DOHH2 (cell line): ENCODE results near the gene NDUFA5.

ENCODE experiments used
- H3F3A ChIP-seq: fragments of 200-600 bp; sonication (generic), shearing (Covaris generic); 2 replicates; pipeline ENCODE4 v1.6.0; 2016; ENCODE audit warnings: antibody characterized with exemption, mild to moderate bottlenecking; ENCODE audit not compliant: control insufficient read depth, insufficient read depth
- H3K27ac ChIP-seq: fragments of 200-600 bp; sonication (generic); 2 replicates; pipeline ENCODE4 v1.5.1; 2014; ENCODE audit warnings: low read depth, mild to moderate bottlenecking, low read length, moderate library complexity
- H3K27me3 ChIP-seq: fragments of 200-600 bp; sonication (generic); 2 replicates; pipeline ENCODE4 v1.6.1; 2014; ENCODE audit warnings: mild to moderate bottlenecking, low read length, mixed read lengths; ENCODE audit not compliant: control insufficient read depth
- H3K36me3 ChIP-seq: fragments of 200-600 bp; sonication (generic); 2 replicates; pipeline ENCODE4 v1.6.1; 2014; ENCODE audit warnings: mild to moderate bottlenecking, low read length, moderate library complexity, mixed read lengths; ENCODE audit not compliant: control insufficient read depth
- H3K4me1 ChIP-seq: fragments of 200-600 bp; sonication (generic); 2 replicates; pipeline ENCODE4 v1.6.1; 2014; ENCODE audit warnings: mild to moderate bottlenecking, low read length, mixed read lengths; ENCODE audit not compliant: control insufficient read depth
- H3K4me2 ChIP-seq: fragments of 200-600 bp; sonication (generic); 2 replicates; pipeline ENCODE4 v1.6.0; 2014; ENCODE audit warnings: mild to moderate bottlenecking, low read length, moderate library complexity
- H3K4me3 ChIP-seq: fragments of 200-600 bp; sonication (generic); 2 replicates; pipeline ENCODE4 v1.5.1; 2014; ENCODE audit warnings: mild to moderate bottlenecking, low read length, mixed read lengths
- H3K79me2 ChIP-seq: fragments of 200-600 bp; sonication (generic); 2 replicates; pipeline ENCODE4 v1.6.1; 2014; ENCODE audit warnings: mild to moderate bottlenecking, low read length, mixed read lengths; ENCODE audit not compliant: control insufficient read depth
- H3K9me2 ChIP-seq: fragments of 200-600 bp; sonication (generic); replicated peaks from 2 replicates; pipeline ENCODE4 v1.6.1; 2014; ENCODE audit warnings: mild to moderate bottlenecking, low read length, mixed read lengths; ENCODE audit not compliant: control insufficient read depth
- H3K9me3 ChIP-seq: fragments of 200-600 bp; sonication (generic); 2 replicates; pipeline ENCODE4 v1.6.1; 2014; ENCODE audit warnings: antibody characterized with exemption, low read length, mixed read lengths; ENCODE audit not compliant: control insufficient read depth, insufficient read depth
- H4K20me1 ChIP-seq: fragments of 200-600 bp; sonication (generic); 2 replicates; pipeline ENCODE4 v1.6.0; 2014; ENCODE audit warnings: low read depth, mild to moderate bottlenecking, antibody characterized with exemption, low read length, moderate library complexity; ENCODE audit not compliant: control insufficient read depth, insufficient read depth
- EZH2phosphoT487 ChIP-seq: fragments of 200-600 bp; sonication (generic); IDR thresholded peaks from 2 replicates; pipeline ENCODE4 v1.6.1; 2017; ENCODE audit warnings: borderline replicate concordance, mild to moderate bottlenecking, antibody characterized with exemption, low read length, moderate library complexity, mixed read lengths
- TF ChIP-seq, protein P1 (sequence below): fragments of 200-600 bp; sonication (generic); IDR thresholded peaks from one replicate; pipeline ENCODE4 v1.5.1; 2014; ENCODE audit warnings: antibody characterized with exemption, mild to moderate bottlenecking, low read depth, low read length; ENCODE audit not compliant: poor library complexity, severe bottlenecking

The NDUFA5 gene

DNA sequence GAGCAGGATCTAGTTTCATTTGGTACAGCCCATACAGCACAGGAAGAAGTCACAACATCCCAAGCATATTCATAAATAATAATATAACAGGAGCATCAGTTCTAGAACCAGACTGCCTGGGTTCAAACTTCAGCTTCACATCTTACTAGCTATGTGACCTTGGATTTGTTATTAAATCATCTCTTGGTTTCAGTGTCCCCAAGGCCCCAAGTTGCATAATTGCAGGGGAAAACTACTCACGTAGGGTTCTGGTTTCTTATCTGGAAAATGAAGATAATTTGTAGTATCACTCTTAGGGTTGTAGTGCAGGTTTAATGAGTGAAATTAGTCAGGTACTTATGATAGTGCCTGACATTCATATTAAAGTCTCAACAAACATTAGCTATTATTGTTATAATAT lies 17.7 kb downstream of the NDUFA5 start:
- Histone ChIP-seq H3K27me3 (no peaks in the 10 kb centered on the region), H4K20me1 (no peaks in the 10 kb centered on the region), H3F3A (peaks cover 20% of the 10 kb centered on the region), H3K27ac (no peak overlapping the region), H3K4me2 (no peak overlapping the region), H3K4me1 (no peaks in the 10 kb centered on the region), H3K36me3 (peaks cover 15% of the 10 kb centered on the region), H3K4me3 (no peak overlapping the region), H3K9me2 (no peaks in the 10 kb centered on the region), H3K79me2 (no peaks in the 10 kb centered on the region), H3K9me3 (no peaks in the 10 kb centered on the region)
- TF ChIP-seq, protein P1, sequence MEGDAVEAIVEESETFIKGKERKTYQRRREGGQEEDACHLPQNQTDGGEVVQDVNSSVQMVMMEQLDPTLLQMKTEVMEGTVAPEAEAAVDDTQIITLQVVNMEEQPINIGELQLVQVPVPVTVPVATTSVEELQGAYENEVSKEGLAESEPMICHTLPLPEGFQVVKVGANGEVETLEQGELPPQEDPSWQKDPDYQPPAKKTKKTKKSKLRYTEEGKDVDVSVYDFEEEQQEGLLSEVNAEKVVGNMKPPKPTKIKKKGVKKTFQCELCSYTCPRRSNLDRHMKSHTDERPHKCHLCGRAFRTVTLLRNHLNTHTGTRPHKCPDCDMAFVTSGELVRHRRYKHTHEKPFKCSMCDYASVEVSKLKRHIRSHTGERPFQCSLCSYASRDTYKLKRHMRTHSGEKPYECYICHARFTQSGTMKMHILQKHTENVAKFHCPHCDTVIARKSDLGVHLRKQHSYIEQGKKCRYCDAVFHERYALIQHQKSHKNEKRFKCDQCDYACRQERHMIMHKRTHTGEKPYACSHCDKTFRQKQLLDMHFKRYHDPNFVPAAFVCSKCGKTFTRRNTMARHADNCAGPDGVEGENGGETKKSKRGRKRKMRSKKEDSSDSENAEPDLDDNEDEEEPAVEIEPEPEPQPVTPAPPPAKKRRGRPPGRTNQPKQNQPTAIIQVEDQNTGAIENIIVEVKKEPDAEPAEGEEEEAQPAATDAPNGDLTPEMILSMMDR: no peak
- TF ChIP-seq EZH2phosphoT487: no peak

DNA sequence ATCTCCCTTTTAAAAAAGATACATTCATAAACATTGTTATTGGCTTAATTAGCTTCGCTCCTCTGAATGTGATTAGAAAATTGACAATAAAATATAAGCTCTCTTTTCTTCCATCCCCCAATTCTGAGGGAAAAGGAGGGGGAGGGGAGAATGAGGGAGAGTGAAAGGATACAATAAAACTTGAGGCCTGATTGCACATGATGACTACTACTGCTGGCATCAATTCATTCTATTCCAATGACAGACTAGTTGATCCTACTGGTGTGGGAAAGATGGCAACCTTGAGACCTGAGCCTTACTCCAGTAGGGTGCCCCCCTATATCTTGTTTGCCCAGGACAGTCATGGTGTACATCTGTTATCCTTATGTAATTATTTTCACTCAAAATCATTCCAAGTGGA lies 18.7 kb downstream of the NDUFA5 start:
- Histone ChIP-seq H3K9me3 (no peaks in the 10 kb centered on the region), H3K27me3 (peaks cover 6% of the 10 kb centered on the region), H3K4me2 (no peak overlapping the region), H3F3A (peaks cover 20% of the 10 kb centered on the region), H3K79me2 (no peaks in the 10 kb centered on the region), H3K4me1 (peaks cover 6% of the 10 kb centered on the region), H3K9me2 (no peaks in the 10 kb centered on the region), H3K27ac (no peak overlapping the region), H4K20me1 (no peaks in the 10 kb centered on the region), H3K4me3 (no peak overlapping the region), H3K36me3 (peaks cover 15% of the 10 kb centered on the region)
- TF ChIP-seq, protein P1: no peak
- TF ChIP-seq EZH2phosphoT487: no peak

DNA sequence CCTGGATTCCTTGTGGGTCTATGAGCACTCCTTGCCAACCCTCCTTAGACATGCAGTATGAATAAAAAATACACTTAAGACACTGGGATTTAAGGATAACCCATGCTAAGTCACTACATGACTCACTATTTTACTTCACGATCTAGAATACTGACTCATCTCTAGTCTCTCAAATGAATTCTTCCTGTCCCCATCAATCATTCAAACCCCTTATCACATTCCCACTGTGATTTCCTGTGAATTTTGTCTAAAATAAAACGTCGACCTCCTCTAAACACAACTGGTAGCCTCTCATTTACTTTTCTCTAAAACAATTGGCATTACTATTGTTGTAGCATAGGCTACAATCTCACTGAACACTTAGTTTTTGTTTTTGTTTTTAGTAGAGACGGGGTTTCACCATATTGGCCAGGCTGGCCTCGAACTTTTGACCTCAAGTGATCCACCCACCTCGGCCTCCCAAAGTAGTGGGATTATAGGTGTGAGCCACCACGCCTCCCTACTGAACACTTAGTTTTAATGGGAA lies 19.4 kb downstream of the NDUFA5 start:
- peaks cover 20% of the 10 kb centered on the region for H3F3A ChIP-seq
- TF ChIP-seq EZH2phosphoT487: no peak
- TF ChIP-seq, protein P1: no peak
- no peak overlapping the region for H3K4me2 ChIP-seq
- peaks cover 11% of the 10 kb centered on the region for H3K27me3 ChIP-seq
- peaks cover 7% of the 10 kb centered on the region for H3K4me1 ChIP-seq
- no peak overlapping the region for H3K27ac ChIP-seq
- no peaks in the 10 kb centered on the region for H4K20me1 ChIP-seq
- no peaks in the 10 kb centered on the region for H3K79me2 ChIP-seq
- no peaks in the 10 kb centered on the region for H3K9me3 ChIP-seq
- H3K36me3 ChIP-seq: peaks cover 11% of the 10 kb centered on the region
- H3K9me2 ChIP-seq: no peaks in the 10 kb centered on the region
- H3K4me3 ChIP-seq: no peak overlapping the region
